HG02943 (cell line): ENCODE data around the gene TNFRSF21.

ENCODE experiments used
- ATAC-seq: cut with Tn5 transposase; IDR thresholded peaks from one replicate; pipeline ENCODE4 v1.9.1; 2021; ENCODE audit warnings: mild to moderate bottlenecking, low read depth, moderate library complexity; ENCODE audit not compliant: unreplicated experiment

TNFRSF21 gene

DNA sequence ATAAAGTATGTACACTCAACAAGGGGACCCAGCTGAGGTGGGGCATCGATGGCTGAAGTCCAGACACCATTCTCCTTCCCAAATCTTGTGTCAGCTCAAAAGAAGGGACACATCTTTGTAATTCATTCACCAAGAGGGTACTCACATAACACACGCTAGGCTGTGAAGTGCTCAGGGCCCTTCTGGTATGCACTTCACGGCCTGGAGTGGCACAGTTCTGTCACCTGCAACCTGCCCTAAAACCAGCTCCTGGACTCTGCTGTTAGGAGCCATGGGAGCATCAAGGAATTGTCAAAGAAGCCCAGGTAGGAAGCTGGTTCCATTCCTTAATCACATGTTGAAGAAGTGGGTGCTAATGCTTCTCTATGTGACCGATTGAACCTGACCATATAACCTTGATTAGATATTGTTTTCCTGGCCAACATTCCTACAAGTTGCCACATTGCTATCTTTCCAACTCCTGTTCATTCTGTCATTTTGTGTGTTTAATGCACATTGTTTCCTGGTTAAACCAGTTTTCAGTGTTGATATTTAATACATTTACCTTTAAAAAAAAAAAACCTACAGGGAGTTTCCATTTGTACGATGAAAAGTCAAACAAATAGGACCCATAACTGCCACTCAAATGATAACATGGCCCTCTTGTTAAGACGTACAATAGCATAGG lies 127.3 kb downstream of the TNFRSF21 start:
- no peak for ATAC-seq

GRCh38 chr6:47181681-47182080 lies 128.0 kb downstream of the TNFRSF21 start:
- ATAC-seq: no peak
